CD14-positive monocyte (primary cell): ENCODE measurements around the gene KRT222. TPM values are rescaled to one million over a fixed set of nuclear protein-coding genes. Genes with fewer than 3 reads are reported as not detected.

Experiments
- DNase-seq, 3 donors: peaks; one replicate each; pipeline ENCODE4 v3.0.0-alpha.2; 2011 to 2022
- H2AFZ ChIP-seq: 2 replicates; pipeline ENCODE4 v1.6.0; 2012; ENCODE audit warnings: mild to moderate bottlenecking, low read depth, low read length, inconsistent platforms; ENCODE audit not compliant: insufficient read depth, poor library complexity, severe bottlenecking
- H3K27ac ChIP-seq, 2 donors: 1 replicate in 1 of 2; 2 replicates in 1 of 2; pipeline ENCODE4 v1.5.1; 2012 to 2013; ENCODE audit warnings: low read length in 2 of 2, control low read depth in 1 of 2, inconsistent platforms in 1 of 2, low read depth in 1 of 2, mild to moderate bottlenecking in 1 of 2
- H3K27me3 ChIP-seq, 2 donors: one replicate each; pipeline versions ENCODE4 v1.6.0 to v1.6.1; 2011 to 2013; ENCODE audit warnings: low read length in 2 of 2; ENCODE audit not compliant: control insufficient read depth in 2 of 2, insufficient read depth in 2 of 2
- H3K36me3 ChIP-seq, 2 donors: replicated peaks in 1 of 2; 1 replicate in 1 of 2; 2 replicates in 1 of 2; pipeline versions ENCODE4 v1.5.1 to v1.6.1; 2012 to 2013; ENCODE audit warnings: low read length in 2 of 2, control low read depth in 1 of 2, inconsistent platforms in 1 of 2, mild to moderate bottlenecking in 1 of 2; ENCODE audit not compliant: insufficient read depth in 2 of 2, control insufficient read depth in 1 of 2
- H3K4me1 ChIP-seq, 2 donors: 1 replicate in 1 of 2; 2 replicates in 1 of 2; pipeline versions ENCODE4 v1.5.1 to v1.6.1; 2012 to 2013; ENCODE audit warnings: low read length in 2 of 2, control low read depth in 1 of 2, inconsistent platforms in 1 of 2, mild to moderate bottlenecking in 1 of 2, moderate library complexity in 1 of 2; ENCODE audit not compliant: insufficient read depth in 2 of 2, control insufficient read depth in 1 of 2
- H3K4me2 ChIP-seq: replicated peaks from 2 replicates; pipeline ENCODE3; 2012; ENCODE audit warnings: low read length, moderate library complexity, mild to moderate bottlenecking; ENCODE audit not compliant: poor library complexity, severe bottlenecking; ENCODE audit errors: extremely low read depth
- H3K4me3 ChIP-seq, 3 experiments: fragments of 200-600 bp in 1 of 3; sonication (generic) in 1 of 3; replicated peaks in 1 of 3; 1 replicate in 2 of 3; 2 replicates in 1 of 3; pipeline ENCODE4 v1.5.1; 2011 to 2013; ENCODE audit warnings: low read length in 3 of 3, mild to moderate bottlenecking in 3 of 3, control low read depth in 2 of 3, low read depth in 2 of 3, inconsistent platforms in 1 of 3, moderate library complexity in 1 of 3
- H3K79me2 ChIP-seq: 2 replicates; pipeline ENCODE4 v1.6.0; 2012; ENCODE audit warnings: mild to moderate bottlenecking, control low read depth, inconsistent platforms, low read length, moderate library complexity; ENCODE audit not compliant: insufficient read depth
- H3K9ac ChIP-seq: 2 replicates; pipeline ENCODE4 v1.6.0; 2017; ENCODE audit warnings: low read length, mild to moderate bottlenecking; ENCODE audit not compliant: insufficient read depth, poor library complexity, severe bottlenecking
- H3K9me3 ChIP-seq, 2 donors: replicated peaks in 1 of 2; 1 replicate in 1 of 2; 2 replicates in 1 of 2; pipeline versions ENCODE4 v1.5.1 to v1.6.1; 2012 to 2013; ENCODE audit warnings: low read length in 2 of 2, control low read depth in 1 of 2; ENCODE audit not compliant: control insufficient read depth in 1 of 2, insufficient read depth in 1 of 2
- H4K20me1 ChIP-seq: 2 replicates; pipeline ENCODE4 v1.6.0; 2012; ENCODE audit warnings: mild to moderate bottlenecking, low read length, control low read depth, moderate library complexity; ENCODE audit not compliant: insufficient read depth
- H3K27ac Mint-ChIP-seq, 7 donors: one replicate each; pipeline ENCODE4 v1.8.0; 2020; ENCODE audit warnings: mild to moderate bottlenecking in 7 of 7, mixed read lengths in 7 of 7, moderate library complexity in 6 of 7, inconsistent platforms in 2 of 7
- H3K27me3 Mint-ChIP-seq, 3 donors: one replicate each; pipeline ENCODE4 v1.8.0; 2021 to 2022; ENCODE audit warnings: low read depth in 3 of 3, mild to moderate bottlenecking in 3 of 3, mixed read lengths in 3 of 3, moderate library complexity in 3 of 3, inconsistent platforms in 1 of 3
- H3K36me3 Mint-ChIP-seq, 2 donors: one replicate each; pipeline ENCODE4 v1.8.0; 2020; ENCODE audit warnings: mixed read lengths in 2 of 2, inconsistent platforms in 1 of 2, mild to moderate bottlenecking in 1 of 2
- H3K4me1 Mint-ChIP-seq: one replicate; pipeline ENCODE4 v1.8.0; 2020; ENCODE audit warnings: mild to moderate bottlenecking, mixed read lengths
- H3K4me3 Mint-ChIP-seq, 2 donors: one replicate each; pipeline ENCODE4 v1.8.0; 2020; ENCODE audit warnings: mild to moderate bottlenecking in 2 of 2, mixed read lengths in 2 of 2, moderate library complexity in 1 of 2
- H3K9me3 Mint-ChIP-seq, 7 donors: one replicate each; pipeline ENCODE4 v1.8.0; 2020 to 2022; ENCODE audit warnings: mixed read lengths in 7 of 7, mild to moderate bottlenecking in 6 of 7, moderate library complexity in 6 of 7, inconsistent platforms in 2 of 7
- WGBS: methylation state at CpG from one replicate; pipeline ENCODE4 v1.1.5; 2013; ENCODE audit warnings: missing lambda C conversion rate; ENCODE audit not compliant: insufficient coverage; 5-methylcytosine and 5-hydroxymethylcytosine counted together
- intact Hi-C, 2 donors: fragments of 100-400 bp; cut with micrococcal nuclease; formaldehyde crosslinking; loops; one replicate each; pipeline versions ENCODE4 v1.15.0 to v1.15.1; 2023
- polyA plus RNA-seq, 3 donors: library from polyadenylated mRNA; depleted of rRNA in 1 of 3; unstranded in 2 of 3; stranded (reverse) in 1 of 3; fragments of 300-500 nt in 2 of 3; fragments of >200 nt in 1 of 3; fragmentation: Illumina TruSeq in 2 of 3; gene quantifications; 1 replicate in 2 of 3; 2 replicates in 1 of 3; pipeline ENCODE4 v1.2.3, GENCODE V29; 2012 to 2021
- TF ChIP-seq, protein P1 (sequence below): fragments of 200-600 bp; IDR thresholded peaks from one replicate; pipeline ENCODE4 v1.8.0; 2022; ENCODE audit warnings: antibody characterized with exemption, mild to moderate bottlenecking

KRT222 gene
- polyA plus RNA-seq, 3 donors: not detected

DNA sequence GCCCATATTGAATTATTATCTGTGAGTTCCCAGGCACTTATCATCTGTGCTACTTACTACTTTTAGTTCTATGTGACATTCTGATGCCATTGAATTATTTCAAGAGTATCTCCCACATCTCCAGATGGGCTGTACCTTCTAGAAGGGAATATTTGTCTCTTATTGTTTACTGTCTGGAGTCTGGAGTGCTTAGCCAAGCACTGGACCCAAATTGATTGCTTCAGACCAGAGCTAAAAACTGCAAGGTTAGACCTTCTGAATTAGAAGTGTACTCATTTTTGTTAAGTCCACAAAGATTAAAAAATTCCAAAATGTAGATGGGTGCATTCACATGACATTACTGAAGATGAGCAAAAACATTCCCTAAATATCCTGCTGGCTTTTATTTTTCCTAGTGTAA lies 16.0 kb upstream of the KRT222 start:
- Histone ChIP-seq H3K9me3 (no peaks in the 10 kb centered on the region), H3K4me3 (no peak overlapping the region), H3K79me2 (no peaks in the 10 kb centered on the region), H3K36me3 (no peaks in the 10 kb centered on the region), H3K4me2 (no peak overlapping the region), H3K27ac (no peak overlapping the region), H2AFZ (no peak overlapping the region), H4K20me1 (no peaks in the 10 kb centered on the region), H3K4me1 (peaks cover 1% of the 10 kb centered on the region in 2 donors), H3K9ac (no peak overlapping the region), H3K27me3 (peaks cover 29 to 47% of the 10 kb centered on the region in 2 donors)
- DNase-seq: no peak
- Mint-ChIP-seq H3K9me3 (peaks cover 0 to 3% (median 0%) of the 10 kb centered on the region in 7 donors), H3K36me3 (no peaks in the 10 kb centered on the region), H3K4me1 (peaks cover under 1% of the 10 kb centered on the region), H3K4me3 (no peak overlapping the region), H3K27ac (no peak overlapping the region), H3K27me3 (peaks cover 24 to 54% (median 28%) of the 10 kb centered on the region in 3 donors)
- TF ChIP-seq, protein P1, sequence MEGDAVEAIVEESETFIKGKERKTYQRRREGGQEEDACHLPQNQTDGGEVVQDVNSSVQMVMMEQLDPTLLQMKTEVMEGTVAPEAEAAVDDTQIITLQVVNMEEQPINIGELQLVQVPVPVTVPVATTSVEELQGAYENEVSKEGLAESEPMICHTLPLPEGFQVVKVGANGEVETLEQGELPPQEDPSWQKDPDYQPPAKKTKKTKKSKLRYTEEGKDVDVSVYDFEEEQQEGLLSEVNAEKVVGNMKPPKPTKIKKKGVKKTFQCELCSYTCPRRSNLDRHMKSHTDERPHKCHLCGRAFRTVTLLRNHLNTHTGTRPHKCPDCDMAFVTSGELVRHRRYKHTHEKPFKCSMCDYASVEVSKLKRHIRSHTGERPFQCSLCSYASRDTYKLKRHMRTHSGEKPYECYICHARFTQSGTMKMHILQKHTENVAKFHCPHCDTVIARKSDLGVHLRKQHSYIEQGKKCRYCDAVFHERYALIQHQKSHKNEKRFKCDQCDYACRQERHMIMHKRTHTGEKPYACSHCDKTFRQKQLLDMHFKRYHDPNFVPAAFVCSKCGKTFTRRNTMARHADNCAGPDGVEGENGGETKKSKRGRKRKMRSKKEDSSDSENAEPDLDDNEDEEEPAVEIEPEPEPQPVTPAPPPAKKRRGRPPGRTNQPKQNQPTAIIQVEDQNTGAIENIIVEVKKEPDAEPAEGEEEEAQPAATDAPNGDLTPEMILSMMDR: no peak
- intact Hi-C loops: no loop called here

DNA sequence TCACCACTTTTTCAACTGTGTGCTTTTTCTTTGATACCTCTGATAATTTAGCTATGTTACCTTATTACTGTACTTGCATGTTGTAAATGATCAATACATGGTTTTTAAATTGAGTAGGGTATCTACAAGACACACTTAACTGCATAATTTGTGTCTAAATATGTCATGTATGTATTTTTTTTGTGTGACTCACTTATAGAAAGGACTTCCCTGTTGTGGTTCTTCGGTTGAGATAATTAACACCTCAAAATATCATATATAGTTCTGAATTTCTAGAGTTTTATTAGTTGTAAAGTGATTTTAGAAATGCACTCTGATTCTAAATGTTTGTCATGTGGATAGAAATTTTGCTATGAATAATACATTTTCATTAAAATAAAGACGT lies 14.5 kb upstream of the KRT222 start:
- no peak overlapping the region for H3K4me3 ChIP-seq
- Mint-ChIP-seq H3K36me3 (no peaks in the 10 kb centered on the region), H3K27me3 (peaks cover 24 to 51% (median 30%) of the 10 kb centered on the region in 3 donors), H3K9me3 (peaks cover 0 to 3% (median 0%) of the 10 kb centered on the region in 7 donors), H3K4me3 (no peak overlapping the region), H3K4me1 (peaks cover 5% of the 10 kb centered on the region), H3K27ac (no peak overlapping the region)
- DNase-seq: no peak
- no peaks in the 10 kb centered on the region for H3K79me2 ChIP-seq
- WGBS: no CpG with 5 or more reads among the region's 2 CpGs
- H4K20me1 ChIP-seq: no peaks in the 10 kb centered on the region
- no peak overlapping the region for H3K9ac ChIP-seq
- no peak overlapping the region for H3K27ac ChIP-seq
- peaks cover 29 to 48% of the 10 kb centered on the region in 2 donors for H3K27me3 ChIP-seq
- no peak overlapping the region for H3K4me2 ChIP-seq
- H2AFZ ChIP-seq: no peak overlapping the region
- H3K9me3 ChIP-seq: no peaks in the 10 kb centered on the region
- peaks cover 5% of the 10 kb centered on the region in 2 donors for H3K4me1 ChIP-seq
- H3K36me3 ChIP-seq: no peaks in the 10 kb centered on the region
- intact Hi-C loops: no loop called here
- TF ChIP-seq, protein P1: no peak
